ENCODE data around the gene PRIMA1.

DNA sequence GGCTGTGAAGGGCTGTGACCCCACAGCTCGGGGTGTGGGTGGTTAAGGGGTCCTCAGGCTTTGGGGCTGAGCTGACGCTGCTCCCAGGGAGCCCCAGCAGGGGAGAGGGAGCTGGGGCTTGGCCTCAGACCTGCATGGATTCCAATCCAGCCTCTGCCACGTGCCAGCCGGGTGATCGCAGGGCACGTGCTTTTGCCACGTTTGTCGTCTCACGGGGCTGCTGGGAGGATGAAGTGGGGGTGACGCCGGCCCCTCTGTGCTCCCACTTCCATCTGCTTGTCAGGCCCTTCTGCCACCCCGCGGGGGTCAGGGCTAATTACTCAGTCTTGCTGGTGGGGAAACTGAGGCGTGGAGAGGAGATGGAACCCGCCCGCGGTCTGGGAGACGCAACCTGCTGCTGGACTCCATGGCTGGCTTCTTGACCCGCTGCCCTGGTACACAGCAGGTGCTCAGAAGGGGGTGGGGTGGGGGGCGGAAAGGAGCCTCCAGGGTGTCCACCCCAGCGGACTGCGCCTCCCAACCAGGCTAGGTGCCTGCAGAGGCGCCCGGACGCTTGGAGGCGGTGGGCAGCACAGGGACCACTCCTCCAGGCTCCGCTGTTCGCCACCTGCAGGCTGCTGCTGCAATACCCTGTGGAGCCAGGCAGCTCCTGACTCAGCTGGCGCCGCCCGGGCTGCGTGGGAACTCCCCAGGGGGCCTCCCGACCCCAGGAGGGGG, 36.4 kb upstream of the PRIMA1 start:
- TF ChIP-seq, protein P1, sequence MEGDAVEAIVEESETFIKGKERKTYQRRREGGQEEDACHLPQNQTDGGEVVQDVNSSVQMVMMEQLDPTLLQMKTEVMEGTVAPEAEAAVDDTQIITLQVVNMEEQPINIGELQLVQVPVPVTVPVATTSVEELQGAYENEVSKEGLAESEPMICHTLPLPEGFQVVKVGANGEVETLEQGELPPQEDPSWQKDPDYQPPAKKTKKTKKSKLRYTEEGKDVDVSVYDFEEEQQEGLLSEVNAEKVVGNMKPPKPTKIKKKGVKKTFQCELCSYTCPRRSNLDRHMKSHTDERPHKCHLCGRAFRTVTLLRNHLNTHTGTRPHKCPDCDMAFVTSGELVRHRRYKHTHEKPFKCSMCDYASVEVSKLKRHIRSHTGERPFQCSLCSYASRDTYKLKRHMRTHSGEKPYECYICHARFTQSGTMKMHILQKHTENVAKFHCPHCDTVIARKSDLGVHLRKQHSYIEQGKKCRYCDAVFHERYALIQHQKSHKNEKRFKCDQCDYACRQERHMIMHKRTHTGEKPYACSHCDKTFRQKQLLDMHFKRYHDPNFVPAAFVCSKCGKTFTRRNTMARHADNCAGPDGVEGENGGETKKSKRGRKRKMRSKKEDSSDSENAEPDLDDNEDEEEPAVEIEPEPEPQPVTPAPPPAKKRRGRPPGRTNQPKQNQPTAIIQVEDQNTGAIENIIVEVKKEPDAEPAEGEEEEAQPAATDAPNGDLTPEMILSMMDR (IDR thresholded peaks at IDR 0.05; ENCODE audit: low read length) = no peak
- TF ChIP-seq EZH2 (IDR thresholded peaks at IDR 0.05; ENCODE audit: borderline replicate concordance, low read length) = no peak
